ENCODE measurements around the gene FRMD1.

The FRMD1 gene

DNA sequence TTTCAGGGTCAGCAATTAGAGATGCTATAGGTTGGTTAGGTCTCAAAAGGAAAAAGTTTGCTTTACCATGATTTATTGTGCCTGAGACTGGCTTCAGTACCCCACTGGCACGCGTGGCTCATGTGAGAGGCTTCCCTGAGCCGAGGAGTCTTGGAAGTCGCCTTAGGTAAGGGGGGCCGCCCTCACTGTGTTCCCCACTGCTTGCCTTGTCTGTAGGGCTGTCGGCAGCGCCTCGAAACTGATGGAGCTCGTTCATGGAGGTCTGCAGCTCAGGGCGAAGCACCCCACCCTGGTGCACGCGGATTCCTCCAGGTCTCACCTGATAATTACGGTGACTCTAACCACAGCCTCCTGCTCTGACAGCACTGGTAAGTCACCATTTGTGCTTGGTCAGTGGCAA, 39.2 kb downstream of the FRMD1 start:
- DNase-seq = no peak

DNA sequence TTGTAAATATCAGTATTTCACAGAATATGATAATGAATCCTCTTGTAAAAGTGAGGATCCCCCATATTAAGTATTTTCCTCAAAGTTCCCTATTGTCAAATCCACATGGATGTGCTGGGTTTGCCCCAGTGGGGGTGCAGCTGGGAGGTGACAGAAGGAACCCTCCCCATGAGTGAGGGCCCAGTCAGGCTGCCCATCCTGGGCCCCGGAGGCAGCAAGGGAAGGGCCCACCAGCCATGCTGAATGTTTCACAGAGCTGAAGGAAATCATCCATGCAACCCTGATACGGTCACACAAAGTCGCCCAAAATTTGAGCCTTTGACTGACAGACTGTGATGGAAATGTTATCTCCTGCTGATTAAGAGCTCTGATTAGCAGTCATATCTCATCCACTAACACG, 39.7 kb downstream of the FRMD1 start:
- no peak for DNase-seq

DNA sequence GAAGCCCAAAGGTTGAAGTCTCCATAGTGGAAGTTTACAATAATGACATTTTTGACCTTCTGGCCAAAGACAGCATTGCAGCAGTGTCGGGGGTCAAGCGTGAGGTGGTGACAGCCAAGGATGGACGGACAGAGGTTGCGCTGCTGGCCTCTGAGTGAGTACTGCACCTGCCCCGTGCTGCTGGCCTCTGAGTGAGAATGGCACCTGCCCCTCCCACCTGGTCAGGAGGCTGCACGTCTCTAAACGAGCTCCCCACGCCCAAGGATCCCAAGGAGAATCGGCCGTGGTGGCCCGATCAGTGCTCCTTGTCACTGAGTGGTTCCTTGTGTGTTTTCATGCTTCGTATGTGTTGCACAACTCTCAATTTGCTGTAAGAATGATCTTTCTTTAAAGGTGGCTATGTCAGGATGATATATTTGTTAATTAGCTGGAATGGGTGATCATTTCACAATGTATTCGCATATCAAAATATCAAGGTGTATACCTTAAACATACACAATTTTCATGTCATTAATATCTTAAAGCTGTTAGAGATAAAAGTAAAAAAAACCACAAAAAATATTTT, 40.4 kb downstream of the FRMD1 start:
- DNase-seq = no peak

DNA sequence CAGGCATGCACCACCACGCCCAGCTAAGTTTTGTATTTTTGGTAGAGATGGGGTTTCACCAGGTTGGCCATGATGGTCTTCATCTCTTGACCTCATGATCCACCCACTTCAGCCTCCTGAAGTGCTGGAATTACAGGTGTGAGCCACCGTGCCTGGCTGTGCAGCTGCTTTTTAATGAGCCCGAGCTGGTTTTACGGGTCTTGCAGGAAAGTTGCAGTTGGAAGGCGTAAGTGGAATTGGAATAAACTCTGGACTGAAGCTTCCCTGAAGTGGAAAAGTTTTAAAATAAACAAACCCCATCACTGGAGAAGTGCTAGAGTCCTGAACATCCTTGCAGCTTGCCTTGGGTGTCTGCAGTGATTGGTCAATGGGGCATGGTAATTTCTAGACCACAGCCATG, 41.2 kb downstream of the FRMD1 start:
- DNase-seq = no peak

DNA sequence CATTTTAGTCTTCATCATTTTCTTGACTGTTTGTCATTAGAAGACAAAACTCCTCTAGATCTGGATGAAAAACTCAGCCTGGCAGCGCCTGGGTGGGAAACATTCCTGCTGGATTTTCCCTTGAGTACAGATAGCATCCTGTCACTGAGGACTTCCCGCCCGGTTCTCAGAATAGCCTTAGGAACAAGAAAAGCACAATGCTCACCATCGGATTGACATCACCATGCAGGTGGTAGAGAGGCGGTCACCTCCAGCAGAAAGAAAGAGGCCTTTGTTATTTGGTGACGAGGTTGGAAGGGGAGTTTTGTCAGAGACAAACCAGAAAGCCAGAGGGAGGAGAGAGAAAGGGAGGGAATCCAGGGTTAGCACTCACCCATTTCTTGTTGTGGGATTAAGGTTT, 41.8 kb downstream of the FRMD1 start:
- no peak for DNase-seq

DNA sequence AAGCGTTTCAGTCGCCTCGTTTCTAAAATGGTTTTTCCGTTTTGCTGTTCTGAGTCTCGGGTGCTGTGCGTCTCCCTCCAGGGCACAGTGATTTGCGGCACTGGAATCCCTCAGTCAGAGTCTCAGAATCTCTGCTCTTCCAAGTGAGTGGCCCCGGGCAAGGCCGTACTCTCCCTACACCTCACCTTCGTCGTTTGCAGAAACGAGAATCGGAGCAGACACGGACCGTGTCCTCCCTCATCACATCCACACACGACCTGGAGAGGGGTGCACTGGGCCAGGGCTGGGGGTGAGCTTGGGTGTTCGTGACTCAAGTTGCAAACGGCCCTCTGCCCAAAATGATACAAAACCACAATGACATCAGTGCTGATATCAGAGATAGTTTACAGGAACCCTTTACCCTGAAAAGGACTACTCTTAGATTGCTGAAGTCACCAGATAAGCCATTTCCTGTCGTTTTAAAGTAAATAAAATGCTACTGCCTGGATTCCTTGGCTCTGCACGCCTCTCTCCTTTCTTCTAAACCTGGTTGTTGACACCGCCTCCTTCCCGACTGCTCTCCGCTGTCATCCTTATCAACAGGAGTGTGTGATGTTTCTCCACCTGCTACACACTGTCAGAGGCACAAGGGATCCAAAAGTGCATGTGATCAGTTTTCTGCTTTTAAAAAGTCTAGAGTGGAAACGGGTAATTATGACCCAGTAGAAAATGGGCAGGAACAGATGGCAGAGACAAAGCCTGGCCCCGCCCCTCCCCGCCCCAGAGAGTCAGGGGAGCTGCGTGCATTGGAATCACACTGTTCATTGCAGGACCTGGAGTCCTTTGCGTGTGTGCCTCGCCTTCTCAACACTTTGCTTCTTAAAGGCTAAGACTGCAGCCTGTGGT, 43.1 kb downstream of the FRMD1 start:
- no peak for DNase-seq

DNA sequence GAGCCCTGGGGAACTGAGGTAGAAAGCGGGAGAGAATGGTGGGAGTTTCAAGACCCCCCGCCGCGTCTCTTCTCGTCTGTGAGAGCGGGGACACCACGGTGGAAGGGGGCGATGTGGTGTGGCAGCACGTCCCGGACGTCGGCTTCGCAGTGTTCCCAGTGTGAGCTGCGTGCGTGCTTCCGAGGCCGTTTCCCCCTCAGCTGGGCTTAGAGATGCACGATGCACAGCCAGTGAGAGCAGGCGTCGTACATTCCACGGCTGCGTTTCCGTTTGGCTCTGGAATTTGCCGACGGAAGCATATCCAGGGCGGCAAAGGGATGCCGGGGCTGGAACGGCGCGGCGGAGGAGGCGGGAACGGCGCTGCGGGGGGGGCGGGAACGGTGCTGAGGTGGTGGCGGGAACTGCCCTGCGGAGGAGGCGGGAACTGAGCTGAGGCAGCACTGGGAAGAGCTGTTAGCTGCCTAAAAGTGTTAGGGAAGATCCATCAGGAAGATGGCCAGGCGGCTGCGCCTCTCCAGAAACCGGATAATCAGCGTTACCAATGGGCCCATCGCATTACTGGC, 43.8 kb downstream of the FRMD1 start:
- DNase-seq = no peak

DNA sequence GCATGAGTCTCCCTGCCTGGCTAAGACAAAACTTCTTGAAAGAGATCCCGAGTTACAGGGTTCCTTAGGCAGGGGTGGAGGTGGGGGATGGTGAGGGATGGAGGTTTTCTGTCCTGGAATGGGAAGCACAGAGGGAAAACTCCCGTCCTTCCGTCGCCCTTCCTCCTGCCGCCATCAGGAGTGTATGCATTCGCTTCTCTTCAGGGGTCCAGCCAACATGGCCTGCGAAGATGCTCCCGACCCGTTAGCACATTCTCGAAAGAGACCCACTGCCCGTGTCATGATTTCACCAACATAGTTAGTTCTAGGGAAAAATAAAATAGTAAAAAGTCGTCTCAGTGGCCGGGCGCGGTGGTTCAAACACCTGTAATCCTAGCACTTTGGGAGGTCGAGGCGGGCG, 44.5 kb downstream of the FRMD1 start:
- DNase-seq = no peak

DNA sequence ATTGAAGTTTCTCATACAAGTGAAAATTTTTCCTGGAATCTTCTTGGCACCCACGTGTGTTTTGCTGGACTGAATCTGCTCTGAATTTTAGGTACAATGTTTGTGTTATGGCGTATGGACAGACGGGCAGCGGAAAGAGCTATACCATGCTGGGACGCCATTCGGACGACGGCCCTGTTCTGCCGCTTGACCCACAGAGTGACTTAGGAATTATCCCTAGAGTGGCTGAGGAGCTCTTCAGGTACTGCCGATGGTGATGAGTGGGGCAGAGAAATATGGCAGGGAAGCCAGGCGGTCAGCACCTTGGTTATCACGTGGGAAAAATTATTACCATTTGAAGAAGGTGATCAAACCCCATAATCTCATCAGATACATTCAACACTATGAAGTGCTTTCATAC, 45.2 kb downstream of the FRMD1 start:
- no peak for DNase-seq

DNA sequence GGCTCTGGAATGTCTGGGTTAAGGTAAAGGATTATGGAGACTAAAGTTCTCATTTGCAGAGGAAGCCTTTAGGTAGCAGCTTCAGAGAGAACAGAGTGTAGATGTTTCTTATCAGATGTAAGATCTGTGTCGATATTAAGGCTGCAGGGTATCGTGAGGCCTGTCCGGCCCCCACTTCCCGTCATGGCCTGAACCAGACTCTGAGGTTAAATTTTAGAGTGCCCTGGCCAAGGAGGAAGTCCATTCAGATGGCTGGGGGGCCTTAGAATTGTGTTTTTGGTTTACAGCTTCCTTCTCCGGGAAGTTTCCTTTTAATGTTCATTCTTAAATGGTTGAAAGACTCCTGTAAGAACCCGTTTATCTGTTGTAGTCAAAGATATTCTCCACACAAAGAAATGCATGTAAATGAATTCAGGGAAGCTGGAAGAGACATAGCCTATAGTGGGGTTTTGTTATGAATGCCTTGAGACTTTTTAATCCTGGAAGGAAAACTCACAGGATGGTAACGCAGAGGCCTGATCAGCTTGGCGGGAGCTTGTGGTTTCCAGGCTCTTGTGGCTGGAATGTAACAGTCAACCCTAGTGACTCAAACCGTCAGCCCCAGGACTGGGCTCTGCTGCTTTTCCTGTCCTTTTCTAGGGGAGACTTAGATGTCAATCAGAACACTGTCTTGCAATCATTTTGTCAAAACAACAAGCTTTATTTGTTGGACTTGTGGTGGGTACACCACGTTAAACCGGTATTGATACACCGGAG, 46.8 kb downstream of the FRMD1 start:
- no peak for DNase-seq

DNA sequence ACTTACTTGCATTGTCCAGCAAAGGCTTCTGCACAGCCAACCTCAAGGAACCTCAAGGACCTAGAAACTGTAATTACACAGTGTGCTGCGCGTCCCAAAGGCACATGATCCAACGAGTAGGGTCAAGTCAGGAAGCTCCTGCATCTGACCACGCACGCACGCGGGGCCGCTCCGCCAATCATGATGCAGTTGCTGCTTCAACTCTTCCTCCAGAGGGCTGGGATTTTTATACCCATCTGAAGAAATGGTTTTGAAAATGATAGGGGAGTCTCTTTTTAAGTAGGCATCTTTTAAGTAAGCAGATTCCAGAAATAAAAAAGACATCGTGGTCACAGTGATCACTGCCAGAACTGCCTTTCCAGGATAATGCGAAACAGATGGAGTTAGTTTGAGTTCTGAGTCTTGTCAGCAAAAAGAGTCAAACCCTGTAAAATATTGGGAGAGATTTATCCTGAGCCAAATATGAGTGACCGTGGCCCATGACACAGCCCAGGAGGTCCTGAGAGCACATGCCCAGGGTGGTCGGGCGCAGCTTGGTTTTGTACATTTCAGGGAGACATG, 47.5 kb downstream of the FRMD1 start:
- DNase-seq = no peak

DNA sequence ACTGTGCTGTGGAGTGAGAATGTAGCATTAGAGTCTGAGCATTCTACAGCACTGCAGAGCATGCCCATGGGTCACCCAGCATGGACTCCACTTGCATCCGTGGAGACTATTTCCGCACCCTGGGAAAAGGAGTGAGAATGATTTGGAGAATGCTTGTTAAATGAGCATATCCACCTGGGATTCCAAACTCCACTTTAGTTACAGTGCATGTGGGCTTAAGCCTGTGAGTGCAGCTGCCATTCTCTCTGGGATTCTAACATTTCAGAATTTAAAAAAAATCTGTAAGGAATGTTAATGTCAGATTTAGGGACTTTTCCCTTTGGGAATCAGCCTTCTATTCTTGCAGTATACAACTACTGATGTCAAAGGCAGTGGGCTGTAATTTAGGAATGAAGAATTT, 48.1 kb downstream of the FRMD1 start:
- no peak for DNase-seq

DNA sequence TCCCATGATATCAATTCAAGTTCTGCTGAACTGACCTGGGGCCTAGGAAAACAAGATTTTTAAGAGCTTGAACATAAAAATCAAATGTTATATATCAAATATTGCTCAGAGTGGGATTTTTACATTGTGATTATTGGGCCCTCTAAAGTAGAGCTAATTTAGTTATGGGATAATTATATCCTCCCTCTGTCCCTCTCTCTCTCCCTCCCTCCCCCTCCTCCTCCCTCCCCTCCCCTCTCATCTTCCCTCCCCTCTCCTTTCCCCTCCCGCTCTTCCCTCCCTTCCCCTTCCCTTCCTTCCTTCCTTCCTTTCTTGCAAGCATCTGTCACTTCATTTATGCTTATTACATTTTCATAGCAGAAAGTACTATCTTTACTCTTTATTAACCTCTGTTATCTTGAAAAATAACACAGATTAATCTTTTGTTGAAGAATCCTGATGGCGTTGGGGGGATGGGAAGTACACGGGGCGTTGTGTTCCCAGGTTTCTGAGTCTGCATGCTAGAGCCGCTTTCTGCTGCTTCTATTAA, 48.7 kb downstream of the FRMD1 start:
- no peak for DNase-seq

DNA sequence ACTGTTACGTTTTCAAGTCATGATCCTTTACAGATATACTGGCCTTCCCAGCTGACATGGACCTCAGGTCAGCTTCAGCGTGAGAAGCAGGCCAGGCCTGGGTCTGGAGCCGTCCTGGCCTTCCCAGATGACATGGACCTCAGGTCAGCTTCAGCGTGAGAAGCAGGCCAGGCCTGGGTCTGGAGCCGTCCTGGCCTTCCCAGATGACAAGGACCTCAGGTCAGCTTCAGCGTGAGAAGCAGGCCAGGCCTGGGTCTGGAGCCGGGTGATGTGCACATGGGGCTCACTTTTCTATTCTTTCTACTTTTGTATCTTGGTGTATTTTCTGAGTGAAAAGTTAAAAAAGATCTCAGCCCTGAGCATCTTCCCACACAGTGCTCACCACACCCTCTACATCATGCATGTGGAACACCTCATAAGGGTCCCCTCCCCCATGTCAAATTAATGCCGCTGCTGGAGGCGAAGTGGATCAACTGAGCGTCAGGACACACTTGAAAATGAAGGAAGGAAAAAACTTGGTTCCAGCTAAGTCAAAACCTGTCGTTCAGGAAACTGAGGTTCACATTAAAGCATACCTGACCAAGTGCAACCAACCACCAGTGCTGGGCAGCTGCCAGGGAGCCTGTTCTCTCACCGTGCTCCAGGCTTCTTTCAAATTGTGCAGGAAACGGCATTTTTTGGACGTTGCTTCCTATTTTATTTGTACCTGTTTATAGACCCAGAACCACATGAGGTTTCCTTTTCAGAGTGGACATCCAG, 49.4 kb downstream of the FRMD1 start:
- no peak for DNase-seq

DNA sequence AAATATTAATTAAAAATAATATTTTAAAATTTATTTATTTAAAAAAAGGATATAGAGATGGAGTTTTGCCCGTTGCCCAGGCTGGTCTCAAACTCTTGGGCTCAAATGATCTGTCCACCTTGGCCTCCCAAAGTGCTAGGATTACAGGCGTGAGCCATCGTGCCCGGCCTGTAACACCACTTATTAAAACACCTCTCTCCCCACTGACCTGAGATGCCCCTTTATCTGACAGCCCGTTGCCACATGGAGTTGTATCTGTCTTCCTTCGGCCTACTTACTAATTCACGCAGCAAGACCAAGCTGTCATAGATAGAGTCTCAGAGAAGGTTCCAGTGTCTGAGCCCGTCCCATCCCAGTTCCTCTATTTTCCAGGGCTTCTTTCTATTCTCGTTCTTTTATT, 50.8 kb downstream of the FRMD1 start:
- no peak for DNase-seq

DNA sequence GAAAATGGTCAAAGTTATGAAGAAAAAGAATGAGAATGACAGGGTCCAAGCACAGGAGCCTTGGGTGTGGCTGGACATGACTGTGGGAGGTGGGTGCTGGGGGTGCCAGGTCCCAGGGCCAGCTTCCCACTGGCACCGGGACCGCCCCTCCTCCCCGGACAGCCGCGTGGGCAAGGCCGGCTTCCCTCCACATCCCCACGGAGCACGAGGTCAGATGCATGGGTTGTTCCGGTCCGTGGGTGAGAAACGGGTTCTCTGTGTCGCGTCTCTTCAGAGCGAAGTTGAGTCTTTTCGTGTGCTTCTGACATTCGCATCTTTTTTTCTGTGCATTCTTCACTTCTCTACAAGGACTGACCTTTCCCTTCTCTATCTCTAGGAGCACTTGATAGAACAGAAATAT, 51.5 kb downstream of the FRMD1 start:
- no peak for DNase-seq

DNA sequence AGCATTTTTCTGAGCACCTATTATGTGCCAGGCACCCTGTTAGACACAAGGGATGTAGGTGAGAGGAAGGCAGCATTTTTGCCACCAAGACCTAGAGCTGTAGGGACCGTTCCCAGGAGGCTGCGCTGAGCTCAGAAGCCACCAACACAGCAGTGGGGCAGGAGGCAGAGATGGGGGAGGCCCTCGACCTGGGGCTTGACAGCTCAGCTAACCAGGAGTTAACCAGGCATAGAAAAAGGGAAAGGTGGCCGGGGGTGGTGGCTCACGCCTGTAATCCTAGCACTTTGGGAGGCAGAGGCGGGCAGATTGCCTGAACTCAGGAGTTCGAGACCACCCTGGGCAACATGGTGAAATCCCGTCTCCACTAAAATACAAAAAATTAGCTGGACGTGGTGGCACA, 52.1 kb downstream of the FRMD1 start:
- DNase-seq = no peak

DNA sequence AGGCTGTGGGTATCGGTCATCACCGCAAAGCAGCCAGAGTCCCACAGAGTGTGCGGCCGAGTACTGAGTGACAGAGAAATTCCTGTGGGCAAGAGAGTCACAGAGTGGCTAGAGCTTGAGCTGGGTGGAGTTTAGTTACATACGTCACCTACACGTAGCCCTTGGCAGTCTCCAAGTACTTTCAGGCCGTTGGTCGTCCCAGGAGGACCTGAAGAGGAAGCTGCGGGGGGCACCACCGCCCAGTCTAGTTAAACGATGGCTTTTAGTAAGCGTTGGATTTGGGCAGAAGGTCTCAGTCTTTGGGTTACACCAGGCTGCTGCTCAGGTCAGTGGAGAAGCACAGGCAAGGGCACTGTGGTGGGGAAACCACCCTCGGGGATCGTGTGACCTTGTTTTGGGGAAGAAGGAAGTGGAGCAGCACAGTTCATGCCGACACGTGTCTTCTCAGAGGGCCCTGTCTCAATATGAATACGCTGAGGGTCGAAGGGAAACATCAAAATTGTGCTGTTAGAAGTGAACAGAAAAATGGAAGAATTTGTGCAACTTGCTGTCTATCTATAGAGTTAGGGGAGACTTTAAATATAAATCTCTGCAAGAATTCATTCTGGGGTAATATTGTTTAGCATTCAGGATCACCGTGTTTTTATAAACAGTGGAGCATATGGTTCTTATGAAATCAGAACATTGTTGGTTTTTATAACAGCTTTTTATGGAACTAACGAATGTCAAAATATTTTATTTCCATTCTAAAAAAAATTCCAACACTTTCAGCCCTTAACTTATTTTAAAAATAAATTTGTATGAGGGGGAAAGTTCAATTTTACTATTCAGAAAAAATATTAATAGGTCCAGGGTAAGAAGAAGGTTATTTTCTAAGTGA, 52.9 kb downstream of the FRMD1 start:
- no peak for DNase-seq

DNA sequence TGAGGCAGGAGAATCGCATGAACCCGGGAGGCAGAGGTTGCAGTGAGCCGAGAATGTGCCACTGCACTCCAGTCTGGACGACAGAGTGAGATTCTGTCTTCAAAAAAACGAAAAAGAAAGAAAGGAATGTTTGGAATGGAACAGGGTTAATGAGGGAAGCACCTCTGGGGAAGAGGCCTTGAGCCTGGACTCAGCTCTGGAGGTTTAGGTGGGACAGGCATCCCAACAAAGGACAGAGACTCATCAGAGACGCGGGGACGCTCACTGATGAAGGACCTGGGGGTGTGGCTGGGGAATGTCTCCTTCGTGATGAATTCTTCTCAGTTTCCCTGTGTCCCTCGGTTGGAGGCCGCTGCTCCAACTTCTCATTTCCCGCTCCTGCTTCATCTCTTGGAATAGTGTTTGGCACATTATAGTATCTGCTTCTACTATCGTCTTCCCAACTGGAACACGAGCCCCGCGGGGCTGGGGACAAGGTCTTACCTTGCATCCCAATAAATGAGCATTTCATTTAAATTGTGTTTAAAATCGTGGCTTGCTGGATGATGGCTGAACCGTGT, 54.0 kb downstream of the FRMD1 start:
- DNase-seq = no peak

DNA sequence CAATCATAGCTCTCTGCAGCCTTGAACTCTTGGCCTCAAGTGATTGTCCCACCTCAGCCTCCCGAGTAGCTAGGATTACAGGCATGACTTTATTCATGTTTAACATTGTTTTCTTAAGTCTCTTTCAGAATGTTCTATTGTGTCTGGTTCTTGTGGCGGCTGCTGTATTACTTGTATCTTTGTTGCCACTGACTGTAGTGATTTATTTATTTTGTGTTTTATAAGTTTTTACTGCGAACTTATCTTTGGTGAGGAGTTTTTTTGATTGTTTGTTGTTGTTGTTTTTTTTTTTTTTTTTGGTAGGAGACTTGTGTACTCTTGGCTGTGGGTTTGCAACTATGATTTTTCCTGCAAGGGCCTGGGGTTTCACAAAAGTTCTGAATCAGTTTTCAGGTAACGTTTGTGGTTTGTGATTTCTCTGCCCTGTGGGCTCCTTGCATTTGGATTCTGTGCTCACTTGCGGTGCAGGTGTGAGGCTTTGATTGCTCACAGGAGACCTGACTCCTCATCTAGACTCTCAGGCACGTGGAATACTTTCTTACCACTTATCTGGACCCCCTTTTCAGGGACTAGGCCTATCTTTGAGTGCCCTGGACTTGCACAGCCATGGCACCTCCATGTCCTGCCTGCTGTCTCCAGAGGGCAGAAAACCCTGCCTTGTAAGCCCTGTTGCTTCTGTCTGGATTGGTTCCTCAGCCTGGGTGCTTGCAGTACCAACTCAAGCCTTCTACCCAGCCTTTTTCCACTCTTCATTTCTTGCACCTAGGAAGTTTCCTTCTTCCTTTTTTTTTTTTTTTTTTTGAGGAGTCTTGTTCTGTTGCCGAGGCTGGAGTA, 56.3 kb downstream of the FRMD1 start:
- DNase-seq = no peak

All from NCI-H2081 treated with DMSO at 0.1 percent for 48 hours (cell line).